HCT116 (cell line): ENCODE results near the gene RBCK1. TPM values are rescaled to one million over a fixed set of nuclear protein-coding genes. Genes with fewer than 3 reads are reported as not detected.
A peak's percentile ranks its signal among the peaks of the same experiment; 100 is the strongest.

Experiments
- ATAC-seq: fragments of 200-7000 bp; cut with Tn5 transposase; 2 replicates; pipeline ENCODE4 v1.9.1; 2020; ENCODE audit warnings: mild to moderate bottlenecking, moderate library complexity
- BruUV-seq: library from RNA; stranded (reverse); fragments of 400-500 nt; replicated peaks from 2 replicates; lab custom pipeline; 2021; lab: Mats Ljungman, UMichigan
- CTCF ChIA-PET: fragments of 300-600 bp; sonication (Branson Sonifier 250); formaldehyde crosslinking; loops from one replicate; lab custom pipeline; 2021; ENCODE audit warnings: antibody characterized with exemption; lab: Charles Lee
- POLR2A ChIA-PET: fragments of 300-600, 350-600 bp; sonication (Branson Sonifier 250); formaldehyde crosslinking; loops from one replicate; lab custom pipeline; 2021; ENCODE audit warnings: antibody characterized with exemption; lab: Charles Lee
- RAD21 ChIA-PET, 2 experiments: fragments of 300-600 bp; sonication (Branson Sonifier 250); formaldehyde crosslinking; loops; one replicate each; lab custom pipeline; 2023; ENCODE audit warnings: low total read pairs in 2 of 2; ENCODE audit not compliant: uncharacterized antibody in 2 of 2, unreplicated experiment in 2 of 2, low non-redundant PET in 1 of 2; lab: Charles Lee
- DNase-seq: peaks from one replicate; pipeline ENCODE4 v3.0.0-alpha.2; 2010; ENCODE audit warnings: low read depth, low spot score
- H2AFZ ChIP-seq: fragments of 200-600 bp; shearing (Covaris generic), sonication (generic); 2 replicates; pipeline ENCODE4 v1.6.1; 2017; ENCODE audit warnings: low read depth, mixed run types, mixed read lengths, antibody characterized with exemption, low read length; ENCODE audit not compliant: poor library complexity, severe bottlenecking
- H3K27ac ChIP-seq: 2 replicates; pipeline ENCODE4 v1.5.1; 2012; ENCODE audit warnings: low read depth, low read length
- H3K27me3 ChIP-seq: fragments of 200-600 bp; sonication (generic); 2 replicates; pipeline ENCODE4 v1.6.1; 2016; ENCODE audit warnings: mixed run types, low read length, mixed read lengths; ENCODE audit not compliant: insufficient read depth
- H3K36me3 ChIP-seq, 2 experiments: fragments of 200-500 bp in 1 of 2; fragments of 200-600 bp in 1 of 2; sonication (Bioruptor generic) in 1 of 2; sonication (generic) in 1 of 2; 2 replicates each; pipeline versions ENCODE4 v1.5.1 to v1.6.1; 2014 to 2016; ENCODE audit warnings: low read length in 2 of 2, inconsistent platforms in 1 of 2, mixed read lengths in 1 of 2, mixed run types in 1 of 2; ENCODE audit not compliant: insufficient read depth in 2 of 2, control insufficient read depth in 1 of 2
- H3K4me1 ChIP-seq, 2 experiments: fragments of 200-600 bp in 1 of 2; sonication (generic) in 1 of 2; 2 replicates each; pipeline versions ENCODE4 v1.5.1 to v1.6.1; 2012 to 2017; ENCODE audit warnings: low read length in 2 of 2, inconsistent platforms in 1 of 2, mild to moderate bottlenecking in 1 of 2, mixed read lengths in 1 of 2, mixed run types in 1 of 2, moderate library complexity in 1 of 2; ENCODE audit not compliant: insufficient read depth in 2 of 2, control insufficient read depth in 1 of 2
- H3K4me2 ChIP-seq: fragments of 200-600 bp; sonication (generic); 2 replicates; pipeline ENCODE4 v1.6.1; 2017; ENCODE audit warnings: mixed run types, low read length, mixed read lengths
- H3K4me3 ChIP-seq, 2 experiments: fragments of 200-600 bp in 1 of 2; sonication (generic) in 1 of 2; replicated peaks in 1 of 2; 2 replicates each; pipeline ENCODE4 v1.5.1; 2011 to 2016; ENCODE audit warnings: low read length in 2 of 2, control low read depth in 1 of 2, low read depth in 1 of 2, mild to moderate bottlenecking in 1 of 2, mixed read lengths in 1 of 2, mixed run types in 1 of 2
- H3K79me2 ChIP-seq: fragments of 200-600 bp; sonication (generic); 2 replicates; pipeline ENCODE4 v1.6.1; 2017; ENCODE audit warnings: mild to moderate bottlenecking, mixed run types, low read length, moderate library complexity, mixed read lengths; ENCODE audit not compliant: insufficient read depth
- H3K9ac ChIP-seq: fragments of 200-600 bp; sonication (generic); 2 replicates; pipeline ENCODE4 v1.6.1; 2016; ENCODE audit warnings: low read length, mixed read lengths
- H3K9me2 ChIP-seq: fragments of 200-600 bp; sonication (generic), shearing (Covaris generic); 2 replicates; pipeline ENCODE4 v1.6.1; 2017; ENCODE audit warnings: mixed run types, mild to moderate bottlenecking, moderate library complexity; ENCODE audit not compliant: insufficient read depth
- H3K9me3 ChIP-seq, 2 experiments: fragments of 200-500 bp in 1 of 2; fragments of 200-600 bp in 1 of 2; sonication (Bioruptor generic) in 1 of 2; sonication (generic) in 1 of 2; 2 replicates each; pipeline ENCODE4 v1.6.1; 2014 to 2017; ENCODE audit warnings: low read length in 2 of 2, mixed read lengths in 2 of 2, inconsistent platforms in 1 of 2, low read depth in 1 of 2, mild to moderate bottlenecking in 1 of 2, mixed run types in 1 of 2, moderate library complexity in 1 of 2; ENCODE audit not compliant: control insufficient read depth in 1 of 2, insufficient read depth in 1 of 2
- H4K20me1 ChIP-seq: fragments of 200-600 bp; sonication (generic), shearing (Covaris generic); 2 replicates; pipeline ENCODE4 v1.6.1; 2017; ENCODE audit warnings: mixed run types, mild to moderate bottlenecking, moderate library complexity; ENCODE audit not compliant: insufficient read depth
- EZH2 ChIP-seq: fragments of 200-600 bp; sonication (generic); IDR thresholded peaks from 2 replicates; pipeline ENCODE4 v1.6.1; 2017; ENCODE audit warnings: antibody characterized with exemption, mixed run types
- FOSL1 ChIP-seq: IDR thresholded peaks from 2 replicates; pipeline ENCODE4 v1.6.1; 2012; ENCODE audit warnings: low read depth
- JUND ChIP-seq: IDR thresholded peaks from 2 replicates; pipeline ENCODE4 v1.6.1; 2012
- POLR2AphosphoS5 ChIP-seq: IDR thresholded peaks from 2 replicates; pipeline ENCODE4 v1.6.1; 2011; ENCODE audit warnings: mild to moderate bottlenecking, low read depth, low read length, moderate library complexity
- SIN3A ChIP-seq: IDR thresholded peaks from 2 replicates; pipeline ENCODE4 v1.6.1; 2012; ENCODE audit warnings: low read depth
- ZFX ChIP-seq: fragments of 450-650 bp; IDR thresholded peaks from 2 replicates; pipeline ENCODE4 v1.6.1; 2017
- intact Hi-C: fragments of 100-400 bp; cut with micrococcal nuclease; formaldehyde crosslinking; loops from 2 replicates; pipeline ENCODE4 v1.10.0; 2022
- total RNA-seq: library from RNA; stranded (reverse); gene quantifications from one replicate; pipeline ENCODE4 v1.2.1, GENCODE V29; 2021; ENCODE audit not compliant: unreplicated experiment
- TF ChIP-seq, protein P1 (sequence below), 3 experiments: fragments of 200-600 bp in 1 of 3; sonication (generic) in 1 of 3; IDR thresholded peaks in 2 of 3; conservative IDR thresholded peaks in 1 of 3; 2 replicates each; pipeline ENCODE4 v1.5.1; 2012 to 2017; ENCODE audit warnings: low read depth in 2 of 3, low read length in 2 of 3, antibody characterized with exemption in 1 of 3, borderline replicate concordance in 1 of 3, control low read depth in 1 of 3, mild to moderate bottlenecking in 1 of 3, mixed read lengths in 1 of 3, mixed run types in 1 of 3, moderate library complexity in 1 of 3; ENCODE audit not compliant: insufficient read depth in 1 of 3
- TF ChIP-seq, protein P2 (sequence below): IDR thresholded peaks from 2 replicates; pipeline ENCODE4 v1.6.1; 2012
- TF ChIP-seq, protein P3 (sequence below): IDR thresholded peaks from 2 replicates; pipeline ENCODE4 v1.6.1; 2012

Gene RBCK1
- total RNA-seq, 1 experiment from 2014 or later: 180 TPM

DNA sequence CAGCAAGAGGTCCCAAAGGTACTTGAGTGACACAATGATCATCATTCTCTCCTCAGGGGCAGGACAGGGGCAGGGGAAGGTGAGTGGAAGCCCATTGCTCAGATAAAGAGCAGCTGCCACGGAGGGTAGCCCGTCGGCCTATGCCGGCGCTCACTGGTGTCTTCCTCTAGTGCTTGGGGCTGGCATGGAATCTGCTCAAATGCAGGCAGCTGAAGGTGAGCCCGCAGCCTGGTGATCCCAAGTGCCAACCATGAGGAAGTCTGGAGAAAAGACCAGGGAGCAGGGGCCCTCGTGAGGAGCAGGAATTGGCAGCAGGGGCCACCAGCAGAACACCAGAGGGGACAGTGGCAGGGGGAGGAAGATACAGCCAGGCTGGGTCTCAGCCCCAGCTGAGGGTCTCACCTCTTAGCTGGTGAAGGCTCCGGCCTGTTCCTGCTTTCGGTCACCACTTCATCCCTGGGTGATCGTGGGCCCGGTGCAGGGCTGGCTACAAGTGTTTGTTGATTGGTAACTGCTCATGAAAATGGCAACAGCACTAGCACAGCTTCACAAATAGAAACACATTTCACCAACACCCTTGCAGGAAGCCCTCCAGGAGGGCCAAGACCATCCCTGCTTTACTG is 24.7 kb downstream of the RBCK1 start:
- CTCF ChIA-PET: interaction anchor here (0.8 to 2.9 kb wide), 3 partner anchors 70 to 306 kb away, joined by 3 to 29 read pairs (median 24); no protein-coding TSS in a partner anchor

DNA sequence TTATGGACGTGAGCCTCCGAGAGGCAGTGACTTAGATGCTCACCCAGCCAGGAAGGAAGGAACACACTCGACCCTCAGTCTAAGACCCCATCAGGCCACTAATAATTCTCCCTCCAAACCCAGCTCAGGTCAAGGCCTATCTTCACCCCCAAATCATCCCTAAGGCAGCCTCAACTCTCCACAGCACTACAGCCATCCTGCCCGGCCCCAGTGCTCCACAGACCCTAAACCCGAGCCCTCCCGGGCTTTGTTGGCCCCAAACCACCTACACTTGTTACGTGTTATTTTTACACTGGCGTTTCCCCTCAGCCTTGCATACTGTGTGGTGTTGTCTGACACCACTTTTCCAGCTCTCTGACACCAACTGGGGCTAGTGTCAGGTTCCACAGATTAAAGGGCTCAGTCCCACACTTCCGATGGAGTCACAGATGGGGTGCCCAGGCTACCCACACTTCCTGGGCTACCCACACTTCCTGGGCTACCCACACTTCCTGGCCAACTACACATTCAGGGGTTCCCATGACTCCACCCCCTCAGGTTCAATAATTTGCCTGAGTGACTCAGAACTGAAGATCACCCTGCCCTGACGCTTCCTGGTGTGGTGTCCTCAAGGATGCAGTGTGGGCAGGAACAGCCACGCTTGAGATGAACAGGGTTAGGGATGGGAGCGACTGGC is 25.3 kb downstream of the RBCK1 start:
- TF ChIP-seq ZFX (no peak), JUND (peak; percentile 32), FOSL1 (no peak), POLR2AphosphoS5 (peak; percentile 70), EZH2 (no peak), SIN3A (peak; percentile 74)
- TF ChIP-seq, protein P1, sequence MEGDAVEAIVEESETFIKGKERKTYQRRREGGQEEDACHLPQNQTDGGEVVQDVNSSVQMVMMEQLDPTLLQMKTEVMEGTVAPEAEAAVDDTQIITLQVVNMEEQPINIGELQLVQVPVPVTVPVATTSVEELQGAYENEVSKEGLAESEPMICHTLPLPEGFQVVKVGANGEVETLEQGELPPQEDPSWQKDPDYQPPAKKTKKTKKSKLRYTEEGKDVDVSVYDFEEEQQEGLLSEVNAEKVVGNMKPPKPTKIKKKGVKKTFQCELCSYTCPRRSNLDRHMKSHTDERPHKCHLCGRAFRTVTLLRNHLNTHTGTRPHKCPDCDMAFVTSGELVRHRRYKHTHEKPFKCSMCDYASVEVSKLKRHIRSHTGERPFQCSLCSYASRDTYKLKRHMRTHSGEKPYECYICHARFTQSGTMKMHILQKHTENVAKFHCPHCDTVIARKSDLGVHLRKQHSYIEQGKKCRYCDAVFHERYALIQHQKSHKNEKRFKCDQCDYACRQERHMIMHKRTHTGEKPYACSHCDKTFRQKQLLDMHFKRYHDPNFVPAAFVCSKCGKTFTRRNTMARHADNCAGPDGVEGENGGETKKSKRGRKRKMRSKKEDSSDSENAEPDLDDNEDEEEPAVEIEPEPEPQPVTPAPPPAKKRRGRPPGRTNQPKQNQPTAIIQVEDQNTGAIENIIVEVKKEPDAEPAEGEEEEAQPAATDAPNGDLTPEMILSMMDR (IDR thresholded peaks at IDR 0.05 in 2 of 3, conservative IDR thresholded peaks at IDR 0.05 in 1 of 3; ENCODE audit: borderline replicate concordance in 1 of 3, insufficient read depth in 1 of 3, low read depth in 2 of 3, low read length in 2 of 3): no peak
- TF ChIP-seq, protein P2, sequence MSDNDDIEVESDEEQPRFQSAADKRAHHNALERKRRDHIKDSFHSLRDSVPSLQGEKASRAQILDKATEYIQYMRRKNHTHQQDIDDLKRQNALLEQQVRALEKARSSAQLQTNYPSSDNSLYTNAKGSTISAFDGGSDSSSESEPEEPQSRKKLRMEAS: no peak
- TF ChIP-seq, all 23 proteins: peak for 3
- Histone ChIP-seq H3K4me2 (no peak overlapping the region), H3K27me3 (no peaks in the 10 kb centered on the region), H3K9me3 (no peaks in the 10 kb centered on the region), H4K20me1 (no peaks in the 10 kb centered on the region), H3K36me3 (peaks cover 8 to 25% of the 10 kb centered on the region in 2 experiments; a peak in 3 of 4 replicates), H2AFZ (no peak overlapping the region), H3K4me1 (peaks cover 0 to 5% of the 10 kb centered on the region in 2 experiments; a peak in 1 of 4 replicates), H3K9ac (no peak overlapping the region), H3K27ac (no peak overlapping the region), H3K4me3 (no peak overlapping the region), H3K79me2 (no peaks in the 10 kb centered on the region), H3K9me2 (no peaks in the 10 kb centered on the region)
- POLR2A ChIA-PET: no interaction called here
- CTCF ChIA-PET: interaction anchor here (0.8 kb wide), 1 partner anchor 306 kb away, joined by 3 read pairs; no protein-coding TSS in a partner anchor
- intact Hi-C loops: no loop called here
- BruUV-seq: TSS peak; percentile 27
- DNase-seq (no peak), ATAC-seq (no peak)
- RAD21 ChIA-PET: no interaction called here

More for the DNA sequence above, 24.7 kb downstream of the RBCK1 start:
- no peaks in the 10 kb centered on the region for H3K79me2 ChIP-seq
- no peak overlapping the region for H3K4me2 ChIP-seq
- H2AFZ ChIP-seq: no peak overlapping the region
- no peak for DNase-seq
- RAD21 ChIA-PET: no interaction called here
- no TSS peak for BruUV-seq
- H3K9me2 ChIP-seq: no peaks in the 10 kb centered on the region
- peaks cover 2 to 25% of the 10 kb centered on the region in 2 experiments for H3K36me3 ChIP-seq
- no peak overlapping the region for H3K27ac ChIP-seq
- ATAC-seq: no peak
- H3K4me3 ChIP-seq: no peak overlapping the region
- intact Hi-C loops: no loop called here
- no peaks in the 10 kb centered on the region for H4K20me1 ChIP-seq
- H3K9ac ChIP-seq: no peak overlapping the region
- H3K4me1 ChIP-seq: peaks cover 0 to 5% of the 10 kb centered on the region in 2 experiments; a peak in 1 of 4 replicates
- H3K27me3 ChIP-seq: no peaks in the 10 kb centered on the region
- no peaks in the 10 kb centered on the region for H3K9me3 ChIP-seq
- TF ChIP-seq, protein P3, sequence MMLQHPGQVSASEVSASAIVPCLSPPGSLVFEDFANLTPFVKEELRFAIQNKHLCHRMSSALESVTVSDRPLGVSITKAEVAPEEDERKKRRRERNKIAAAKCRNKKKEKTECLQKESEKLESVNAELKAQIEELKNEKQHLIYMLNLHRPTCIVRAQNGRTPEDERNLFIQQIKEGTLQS: no peak
- TF ChIP-seq, protein P2: 0 out of 2 replicates have a peak, but pooled peaks have one; percentile 7
- peak; percentile 65; the same call in 1 of the 2 replicates for TF ChIP-seq POLR2AphosphoS5
- POLR2A ChIA-PET: interaction anchor here (1.7 kb wide), 1 partner anchor 50 kb away, joined by 9 read pairs; no protein-coding TSS in a partner anchor
